ENCODE data around the gene LRRC4C. TPM values are rescaled to one million over a fixed set of nuclear protein-coding genes. Genes with fewer than 3 reads are reported as not detected.

LRRC4C gene
- total and polyA plus RNA-seq, 2 experiments from 2014 or later: 0.35 to 1.1 TPM

DNA sequence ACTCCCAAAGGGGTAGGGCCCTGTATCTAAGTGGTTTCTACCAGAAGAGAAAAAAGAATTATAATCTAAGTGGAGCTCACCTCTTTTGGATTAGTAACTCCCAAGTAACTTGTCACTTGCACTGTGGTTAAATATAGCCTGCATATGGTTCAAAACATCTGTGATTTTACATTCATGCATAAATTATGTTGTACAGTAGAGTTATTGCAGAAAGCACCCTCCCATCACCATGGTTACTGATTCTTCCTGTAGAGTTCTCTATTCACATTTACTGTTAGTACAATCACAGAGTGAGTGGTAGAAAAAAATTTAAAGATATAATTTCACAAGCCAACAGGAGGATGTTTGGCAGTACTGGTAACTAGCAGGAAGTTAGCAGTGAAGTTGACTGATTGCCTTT, 80.4 kb downstream of the LRRC4C start (continued):
- TF ChIP-seq, protein P1, sequence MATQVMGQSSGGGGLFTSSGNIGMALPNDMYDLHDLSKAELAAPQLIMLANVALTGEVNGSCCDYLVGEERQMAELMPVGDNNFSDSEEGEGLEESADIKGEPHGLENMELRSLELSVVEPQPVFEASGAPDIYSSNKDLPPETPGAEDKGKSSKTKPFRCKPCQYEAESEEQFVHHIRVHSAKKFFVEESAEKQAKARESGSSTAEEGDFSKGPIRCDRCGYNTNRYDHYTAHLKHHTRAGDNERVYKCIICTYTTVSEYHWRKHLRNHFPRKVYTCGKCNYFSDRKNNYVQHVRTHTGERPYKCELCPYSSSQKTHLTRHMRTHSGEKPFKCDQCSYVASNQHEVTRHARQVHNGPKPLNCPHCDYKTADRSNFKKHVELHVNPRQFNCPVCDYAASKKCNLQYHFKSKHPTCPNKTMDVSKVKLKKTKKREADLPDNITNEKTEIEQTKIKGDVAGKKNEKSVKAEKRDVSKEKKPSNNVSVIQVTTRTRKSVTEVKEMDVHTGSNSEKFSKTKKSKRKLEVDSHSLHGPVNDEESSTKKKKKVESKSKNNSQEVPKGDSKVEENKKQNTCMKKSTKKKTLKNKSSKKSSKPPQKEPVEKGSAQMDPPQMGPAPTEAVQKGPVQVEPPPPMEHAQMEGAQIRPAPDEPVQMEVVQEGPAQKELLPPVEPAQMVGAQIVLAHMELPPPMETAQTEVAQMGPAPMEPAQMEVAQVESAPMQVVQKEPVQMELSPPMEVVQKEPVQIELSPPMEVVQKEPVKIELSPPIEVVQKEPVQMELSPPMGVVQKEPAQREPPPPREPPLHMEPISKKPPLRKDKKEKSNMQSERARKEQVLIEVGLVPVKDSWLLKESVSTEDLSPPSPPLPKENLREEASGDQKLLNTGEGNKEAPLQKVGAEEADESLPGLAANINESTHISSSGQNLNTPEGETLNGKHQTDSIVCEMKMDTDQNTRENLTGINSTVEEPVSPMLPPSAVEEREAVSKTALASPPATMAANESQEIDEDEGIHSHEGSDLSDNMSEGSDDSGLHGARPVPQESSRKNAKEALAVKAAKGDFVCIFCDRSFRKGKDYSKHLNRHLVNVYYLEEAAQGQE (IDR thresholded peaks at IDR 0.05; ENCODE audit: unreplicated experiment): no peak
- no peak for TF ChIP-seq CREB1 (CRISPR knock-in tag; IDR thresholded peaks at IDR 0.05; ENCODE audit: low read depth)

DNA sequence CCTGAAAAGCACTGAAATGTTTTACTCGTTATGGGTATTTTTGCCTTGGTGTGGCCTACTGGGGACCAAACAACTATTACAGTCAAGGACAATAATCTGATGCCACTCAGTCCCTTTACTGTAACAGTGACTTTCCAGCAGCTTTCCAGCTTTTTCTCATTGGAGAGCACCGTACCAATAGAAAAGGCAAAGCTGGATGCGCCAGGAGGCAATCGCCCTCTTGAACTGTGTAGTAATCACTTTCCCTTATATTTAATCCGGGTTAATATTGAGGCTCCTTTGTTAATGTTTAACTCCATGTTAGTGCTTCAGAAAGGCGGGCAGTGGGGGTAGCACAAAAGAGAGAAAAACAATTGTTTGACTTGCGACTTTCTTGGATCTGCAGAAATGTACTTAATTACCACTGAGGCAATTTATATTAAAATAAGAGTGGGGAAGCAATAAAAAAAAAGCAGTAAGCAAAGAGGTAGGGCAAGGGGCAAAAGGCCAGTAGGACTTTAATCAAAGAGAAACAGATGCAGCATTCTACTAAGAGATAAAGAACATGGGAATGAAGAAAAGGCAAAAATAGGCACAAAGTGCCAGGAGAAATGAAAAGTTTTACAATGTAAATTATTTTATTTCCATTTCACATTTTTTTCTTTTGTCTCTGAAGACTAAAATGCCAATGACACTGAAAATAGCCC, 81.6 kb downstream of the LRRC4C start:
- Mint-ChIP-seq H3K36me3 (ENCODE audit: low read depth) (no peaks in the 10 kb centered on the region), H3K4me1 (peaks cover 22% of the 10 kb centered on the region), H3K27ac (peak overlapping the region; percentile 51), H3K9me3 (no peaks in the 10 kb centered on the region), H3K4me3 (no peak overlapping the region), H3K27me3 (ENCODE audit: insufficient read depth, low read depth, poor library complexity) (no peaks in the 10 kb centered on the region)
- TF ChIP-seq STAT1 (IDR thresholded peaks at IDR 0.05; ENCODE audit: unreplicated experiment): no peak
- no peak for TF ChIP-seq EZH2 (IDR thresholded peaks at IDR 0.05; ENCODE audit: low read depth, unreplicated experiment)
- TF ChIP-seq, protein P2, sequence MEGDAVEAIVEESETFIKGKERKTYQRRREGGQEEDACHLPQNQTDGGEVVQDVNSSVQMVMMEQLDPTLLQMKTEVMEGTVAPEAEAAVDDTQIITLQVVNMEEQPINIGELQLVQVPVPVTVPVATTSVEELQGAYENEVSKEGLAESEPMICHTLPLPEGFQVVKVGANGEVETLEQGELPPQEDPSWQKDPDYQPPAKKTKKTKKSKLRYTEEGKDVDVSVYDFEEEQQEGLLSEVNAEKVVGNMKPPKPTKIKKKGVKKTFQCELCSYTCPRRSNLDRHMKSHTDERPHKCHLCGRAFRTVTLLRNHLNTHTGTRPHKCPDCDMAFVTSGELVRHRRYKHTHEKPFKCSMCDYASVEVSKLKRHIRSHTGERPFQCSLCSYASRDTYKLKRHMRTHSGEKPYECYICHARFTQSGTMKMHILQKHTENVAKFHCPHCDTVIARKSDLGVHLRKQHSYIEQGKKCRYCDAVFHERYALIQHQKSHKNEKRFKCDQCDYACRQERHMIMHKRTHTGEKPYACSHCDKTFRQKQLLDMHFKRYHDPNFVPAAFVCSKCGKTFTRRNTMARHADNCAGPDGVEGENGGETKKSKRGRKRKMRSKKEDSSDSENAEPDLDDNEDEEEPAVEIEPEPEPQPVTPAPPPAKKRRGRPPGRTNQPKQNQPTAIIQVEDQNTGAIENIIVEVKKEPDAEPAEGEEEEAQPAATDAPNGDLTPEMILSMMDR (conservative IDR thresholded peaks at IDR 0.05; ENCODE audit: low read depth in 2 of 2): no peak
- no peak for TF ChIP-seq CREB1 (CRISPR knock-in tag; IDR thresholded peaks at IDR 0.05; ENCODE audit: low read depth)
- TF ChIP-seq JUNB (IDR thresholded peaks at IDR 0.05; ENCODE audit: unreplicated experiment): no peak
- TF ChIP-seq NANOG (IDR thresholded peaks at IDR 0.05; ENCODE audit: borderline replicate concordance): no peak
- no peak for TF ChIP-seq EZH2phosphoT487 (IDR thresholded peaks at IDR 0.05; ENCODE audit: unreplicated experiment)
- no peak for TF ChIP-seq ZNF114 (CRISPR knock-in tag; IDR thresholded peaks at IDR 0.05)
- TF ChIP-seq POLR2AphosphoS5 (IDR thresholded peaks at IDR 0.05; ENCODE audit: low read depth): no peak
- TF ChIP-seq ZNF331 (CRISPR knock-in tag; IDR thresholded peaks at IDR 0.05; ENCODE audit: low read depth): no peak
- TF ChIP-seq, protein P3, sequence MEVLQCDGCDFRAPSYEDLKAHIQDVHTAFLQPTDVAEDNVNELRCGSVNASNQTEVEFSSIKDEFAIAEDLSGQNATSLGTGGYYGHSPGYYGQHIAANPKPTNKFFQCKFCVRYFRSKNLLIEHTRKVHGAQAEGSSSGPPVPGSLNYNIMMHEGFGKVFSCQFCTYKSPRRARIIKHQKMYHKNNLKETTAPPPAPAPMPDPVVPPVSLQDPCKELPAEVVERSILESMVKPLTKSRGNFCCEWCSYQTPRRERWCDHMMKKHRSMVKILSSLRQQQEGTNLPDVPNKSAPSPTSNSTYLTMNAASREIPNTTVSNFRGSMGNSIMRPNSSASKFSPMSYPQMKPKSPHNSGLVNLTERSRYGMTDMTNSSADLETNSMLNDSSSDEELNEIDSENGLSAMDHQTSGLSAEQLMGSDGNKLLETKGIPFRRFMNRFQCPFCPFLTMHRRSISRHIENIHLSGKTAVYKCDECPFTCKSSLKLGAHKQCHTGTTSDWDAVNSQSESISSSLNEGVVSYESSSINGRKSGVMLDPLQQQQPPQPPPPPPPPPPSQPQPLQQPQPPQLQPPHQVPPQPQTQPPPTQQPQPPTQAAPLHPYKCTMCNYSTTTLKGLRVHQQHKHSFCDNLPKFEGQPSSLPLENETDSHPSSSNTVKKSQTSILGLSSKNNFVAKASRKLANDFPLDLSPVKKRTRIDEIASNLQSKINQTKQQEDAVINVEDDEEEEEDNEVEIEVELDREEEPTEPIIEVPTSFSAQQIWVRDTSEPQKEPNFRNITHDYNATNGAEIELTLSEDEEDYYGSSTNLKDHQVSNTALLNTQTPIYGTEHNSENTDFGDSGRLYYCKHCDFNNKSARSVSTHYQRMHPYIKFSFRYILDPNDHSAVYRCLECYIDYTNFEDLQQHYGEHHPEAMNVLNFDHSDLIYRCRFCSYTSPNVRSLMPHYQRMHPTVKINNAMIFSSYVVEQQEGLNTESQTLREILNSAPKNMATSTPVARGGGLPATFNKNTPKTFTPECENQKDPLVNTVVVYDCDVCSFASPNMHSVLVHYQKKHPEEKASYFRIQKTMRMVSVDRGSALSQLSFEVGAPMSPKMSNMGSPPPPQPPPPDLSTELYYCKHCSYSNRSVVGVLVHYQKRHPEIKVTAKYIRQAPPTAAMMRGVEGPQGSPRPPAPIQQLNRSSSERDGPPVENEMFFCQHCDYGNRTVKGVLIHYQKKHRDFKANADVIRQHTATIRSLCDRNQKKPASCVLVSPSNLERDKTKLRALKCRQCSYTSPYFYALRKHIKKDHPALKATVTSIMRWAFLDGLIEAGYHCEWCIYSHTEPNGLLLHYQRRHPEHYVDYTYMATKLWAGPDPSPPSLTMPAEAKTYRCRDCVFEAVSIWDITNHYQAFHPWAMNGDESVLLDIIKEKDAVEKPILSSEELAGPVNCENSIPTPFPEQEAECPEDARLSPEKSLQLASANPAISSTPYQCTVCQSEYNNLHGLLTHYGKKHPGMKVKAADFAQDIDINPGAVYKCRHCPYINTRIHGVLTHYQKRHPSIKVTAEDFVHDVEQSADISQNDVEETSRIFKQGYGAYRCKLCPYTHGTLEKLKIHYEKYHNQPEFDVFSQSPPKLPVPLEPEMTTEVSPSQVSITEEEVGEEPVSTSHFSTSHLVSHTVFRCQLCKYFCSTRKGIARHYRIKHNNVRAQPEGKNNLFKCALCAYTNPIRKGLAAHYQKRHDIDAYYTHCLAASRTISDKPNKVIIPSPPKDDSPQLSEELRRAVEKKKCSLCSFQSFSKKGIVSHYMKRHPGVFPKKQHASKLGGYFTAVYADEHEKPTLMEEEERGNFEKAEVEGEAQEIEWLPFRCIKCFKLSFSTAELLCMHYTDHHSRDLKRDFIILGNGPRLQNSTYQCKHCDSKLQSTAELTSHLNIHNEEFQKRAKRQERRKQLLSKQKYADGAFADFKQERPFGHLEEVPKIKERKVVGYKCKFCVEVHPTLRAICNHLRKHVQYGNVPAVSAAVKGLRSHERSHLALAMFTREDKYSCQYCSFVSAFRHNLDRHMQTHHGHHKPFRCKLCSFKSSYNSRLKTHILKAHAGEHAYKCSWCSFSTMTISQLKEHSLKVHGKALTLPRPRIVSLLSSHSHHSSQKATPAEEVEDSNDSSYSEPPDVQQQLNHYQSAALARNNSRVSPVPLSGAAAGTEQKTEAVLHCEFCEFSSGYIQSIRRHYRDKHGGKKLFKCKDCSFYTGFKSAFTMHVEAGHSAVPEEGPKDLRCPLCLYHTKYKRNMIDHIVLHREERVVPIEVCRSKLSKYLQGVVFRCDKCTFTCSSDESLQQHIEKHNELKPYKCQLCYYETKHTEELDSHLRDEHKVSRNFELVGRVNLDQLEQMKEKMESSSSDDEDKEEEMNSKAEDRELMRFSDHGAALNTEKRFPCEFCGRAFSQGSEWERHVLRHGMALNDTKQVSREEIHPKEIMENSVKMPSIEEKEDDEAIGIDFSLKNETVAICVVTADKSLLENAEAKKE (CRISPR knock-in tag; IDR thresholded peaks at IDR 0.05): no peak
- Histone ChIP-seq H3K9me2 (ENCODE audit: insufficient read depth) (no peaks in the 10 kb centered on the region), H3K79me2 (replicated peaks; ENCODE audit: insufficient read depth) (no peaks in the 10 kb centered on the region), H2AFZ (peak overlapping the region; percentile 45), H3K4me3 (no peak overlapping the region), H3K27me3 (ENCODE audit: insufficient read depth) (no peaks in the 10 kb centered on the region), H4K20me1 (replicated peaks; ENCODE audit: insufficient read depth) (no peaks in the 10 kb centered on the region), H3K36me3 (ENCODE audit: insufficient read depth) (no peaks in the 10 kb centered on the region), H3F3A (replicated peaks; ENCODE audit: low read depth) (no peaks in the 10 kb centered on the region), H3K4me1 (ENCODE audit: insufficient read depth) (peaks cover 18% of the 10 kb centered on the region), H3K27ac (ENCODE audit: low read depth) (0 out of 2 replicates have a peak overlapping the region, but pooled peaks have one; percentile 14), H3K4me2 (0 out of 2 replicates have a peak overlapping the region, but pooled peaks have one; percentile 23)
- no peak for ATAC-seq
- DNase-seq (ENCODE audit: low spot score): no peak

Data from GM23338 (cell line).